Amygdala (tissue), 56 donors: ENCODE results near the gene RNASEH2B.

ENCODE experiments used
- DNase-seq, 56 donors: peaks; one replicate each; lab custom pipeline; 2025; lab: John Stamatoyannopoulos, UW

Gene RNASEH2B, protein sequence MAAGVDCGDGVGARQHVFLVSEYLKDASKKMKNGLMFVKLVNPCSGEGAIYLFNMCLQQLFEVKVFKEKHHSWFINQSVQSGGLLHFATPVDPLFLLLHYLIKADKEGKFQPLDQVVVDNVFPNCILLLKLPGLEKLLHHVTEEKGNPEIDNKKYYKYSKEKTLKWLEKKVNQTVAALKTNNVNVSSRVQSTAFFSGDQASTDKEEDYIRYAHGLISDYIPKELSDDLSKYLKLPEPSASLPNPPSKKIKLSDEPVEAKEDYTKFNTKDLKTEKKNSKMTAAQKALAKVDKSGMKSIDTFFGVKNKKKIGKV

GRCh38 chr13:50909605-50910484 lies at the start of gene RNASEH2B:
Gene RNASEH2B (plus strand): TSS chr13:50909791. CDS start chr13:50910077, 286 bp downstream.
- peak in 48 of 56 donors; percentile 9 to 79 (median 54) for DNase-seq

DNA sequence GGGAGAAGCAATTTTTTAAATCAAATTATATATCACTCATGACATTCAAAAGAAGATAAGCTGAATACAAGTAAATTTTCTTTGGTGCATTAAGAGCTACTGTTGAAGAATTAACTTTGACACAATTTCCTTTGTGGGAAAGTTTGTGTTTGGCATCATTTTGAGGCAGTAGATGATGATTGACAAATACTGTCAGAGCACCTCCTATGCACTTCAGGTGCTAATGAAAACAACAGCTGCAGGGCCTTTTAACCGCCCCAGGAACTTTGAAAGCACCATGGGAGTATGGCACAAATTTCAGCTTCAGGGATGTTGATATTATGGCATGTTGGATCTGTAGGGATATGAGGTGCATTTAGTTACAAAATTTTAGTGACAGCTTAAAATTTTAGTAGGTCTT lies 45.1 kb upstream of the RNASEH2B start:
- no peak for DNase-seq

DNA sequence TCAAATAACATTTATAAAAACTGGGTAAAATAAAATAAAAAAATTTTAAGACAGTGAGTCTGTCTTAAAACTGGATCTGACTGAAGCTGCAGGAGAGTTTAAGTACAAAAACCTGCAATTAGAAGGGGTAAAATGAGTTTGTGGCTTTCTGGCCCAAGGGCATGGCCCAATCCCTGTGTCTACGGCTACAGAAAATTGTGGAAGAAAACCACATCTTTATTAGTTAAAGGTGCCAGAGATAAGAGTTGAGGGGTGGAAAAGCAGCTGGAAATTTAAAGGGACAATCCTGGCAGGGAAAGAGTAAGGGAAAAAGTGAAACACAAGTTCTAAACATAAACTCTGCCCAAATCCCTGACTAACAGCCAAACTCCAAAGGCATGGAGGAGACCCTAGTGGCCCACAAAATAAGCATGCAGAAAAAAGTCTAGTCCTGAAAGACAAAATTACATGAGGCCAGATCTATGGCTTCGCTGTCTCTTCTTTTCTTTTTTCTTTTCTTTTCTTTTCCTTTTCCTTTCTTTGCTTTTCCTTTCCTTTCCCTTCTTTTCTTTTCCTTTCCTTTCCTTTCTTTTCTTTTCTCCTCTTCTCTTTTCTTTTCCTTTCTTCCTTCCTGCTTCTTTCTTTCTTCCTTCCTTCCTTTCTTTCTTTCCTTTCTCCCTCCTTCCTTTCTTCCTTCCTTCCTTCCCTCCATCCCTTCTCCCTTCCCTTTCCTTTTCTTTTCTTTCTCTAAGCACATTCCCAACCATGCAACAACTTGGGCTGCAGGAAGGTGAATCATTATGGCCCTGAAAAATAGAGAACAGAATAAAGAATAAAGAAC lies 42.6 kb upstream of the RNASEH2B start:
- no peak for DNase-seq

- DNase-seq: no peak
Observed at GRCh38 chr13:50867637-50867945, 42.0 kb upstream of the RNASEH2B start.

GRCh38 chr13:50871405-50871804 lies 38.2 kb upstream of the RNASEH2B start:
- no peak for DNase-seq

- DNase-seq: peak in 1 of 56 donors; percentile 3
Observed at GRCh38 chr13:50873467-50873866, 36.1 kb upstream of the RNASEH2B start.

DNA sequence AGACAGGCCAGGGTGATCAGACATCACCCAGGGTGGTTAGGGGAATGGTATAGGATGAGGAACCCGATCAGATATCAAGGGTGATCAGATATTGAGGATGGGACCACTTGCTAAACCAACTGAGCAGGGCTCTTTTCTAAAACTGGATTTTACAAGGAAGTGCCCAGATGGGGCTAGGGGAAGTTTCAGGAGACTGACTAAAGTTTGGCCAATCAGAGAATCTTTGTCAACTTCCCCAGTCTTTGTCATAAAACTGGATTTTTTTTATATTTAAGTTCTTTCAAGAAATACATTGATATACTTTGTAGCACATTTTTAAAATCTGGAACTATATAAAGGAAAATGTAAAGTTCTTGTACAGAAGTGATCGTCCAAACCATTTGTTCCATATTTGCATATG lies 35.6 kb upstream of the RNASEH2B start:
- DNase-seq: no peak

GRCh38 chr13:50882816-50883435 lies 26.7 kb upstream of the RNASEH2B start:
- no peak for DNase-seq

DNA sequence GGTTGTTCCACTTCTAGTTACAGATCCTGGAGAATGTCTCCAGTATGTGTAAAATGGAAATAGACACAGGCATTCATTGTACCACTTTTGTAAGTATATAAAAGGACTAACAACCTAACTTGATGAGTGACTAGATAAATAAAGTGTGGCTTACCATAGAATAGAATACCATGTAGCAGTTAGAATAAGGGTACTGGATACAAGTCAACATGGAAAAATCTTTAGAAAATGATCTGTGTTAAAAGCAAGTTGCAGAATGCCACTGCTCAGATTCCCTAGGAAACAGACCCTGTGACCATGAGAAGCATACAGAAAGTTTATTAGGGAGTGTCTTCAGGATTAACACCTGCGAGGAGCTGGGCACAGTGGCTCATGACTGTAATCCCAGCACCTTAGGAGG lies 25.9 kb upstream of the RNASEH2B start:
- DNase-seq: no peak

DNA sequence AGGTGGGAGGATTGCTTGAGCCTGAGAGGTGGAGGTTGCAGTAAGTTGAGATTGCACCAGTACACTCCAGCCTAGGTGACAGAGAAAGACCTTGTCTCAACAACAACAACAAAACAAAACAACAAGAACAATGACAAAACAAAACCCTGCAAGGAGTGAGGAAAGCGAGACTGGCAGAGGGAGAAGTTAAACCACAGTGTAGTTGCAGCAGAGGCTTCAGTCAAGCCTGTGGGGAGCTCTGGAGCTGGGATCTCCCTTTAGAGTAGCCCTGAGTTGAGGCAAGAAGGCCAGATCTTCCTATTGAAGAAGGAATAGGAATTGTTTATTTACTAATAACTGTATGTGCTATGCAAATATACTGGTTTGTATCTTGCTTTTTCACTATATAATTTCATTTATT lies 25.3 kb upstream of the RNASEH2B start:
- no peak for DNase-seq

DNA sequence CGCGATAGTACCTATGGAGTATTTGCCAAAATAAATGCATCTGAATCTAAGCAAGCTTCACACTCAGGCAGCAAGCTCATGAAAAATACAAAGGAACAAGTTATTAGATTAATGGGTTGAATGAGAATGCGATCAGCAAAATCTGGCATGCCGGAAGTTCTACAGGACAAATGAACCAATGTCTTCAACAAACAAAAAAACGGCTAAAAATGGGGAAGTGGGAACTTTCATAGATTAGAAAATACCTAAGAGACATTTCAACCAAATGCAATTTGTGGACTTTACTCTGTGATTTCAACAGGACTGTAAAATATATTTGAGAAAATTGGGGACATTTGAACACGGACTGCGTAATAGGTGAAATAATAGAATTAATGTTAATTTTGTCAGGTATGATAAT lies 22.4 kb upstream of the RNASEH2B start:
- no peak for DNase-seq

- no peak for DNase-seq
Observed at GRCh38 chr13:50888362-50888761, 21.2 kb upstream of the RNASEH2B start.

- DNase-seq: no peak
Observed at GRCh38 chr13:50889317-50889716, 20.3 kb upstream of the RNASEH2B start.

GRCh38 chr13:50891206-50891605 lies 18.4 kb upstream of the RNASEH2B start:
- no peak for DNase-seq

GRCh38 chr13:50892210-50892944 lies 17.2 kb upstream of the RNASEH2B start:
- DNase-seq: no peak

DNA sequence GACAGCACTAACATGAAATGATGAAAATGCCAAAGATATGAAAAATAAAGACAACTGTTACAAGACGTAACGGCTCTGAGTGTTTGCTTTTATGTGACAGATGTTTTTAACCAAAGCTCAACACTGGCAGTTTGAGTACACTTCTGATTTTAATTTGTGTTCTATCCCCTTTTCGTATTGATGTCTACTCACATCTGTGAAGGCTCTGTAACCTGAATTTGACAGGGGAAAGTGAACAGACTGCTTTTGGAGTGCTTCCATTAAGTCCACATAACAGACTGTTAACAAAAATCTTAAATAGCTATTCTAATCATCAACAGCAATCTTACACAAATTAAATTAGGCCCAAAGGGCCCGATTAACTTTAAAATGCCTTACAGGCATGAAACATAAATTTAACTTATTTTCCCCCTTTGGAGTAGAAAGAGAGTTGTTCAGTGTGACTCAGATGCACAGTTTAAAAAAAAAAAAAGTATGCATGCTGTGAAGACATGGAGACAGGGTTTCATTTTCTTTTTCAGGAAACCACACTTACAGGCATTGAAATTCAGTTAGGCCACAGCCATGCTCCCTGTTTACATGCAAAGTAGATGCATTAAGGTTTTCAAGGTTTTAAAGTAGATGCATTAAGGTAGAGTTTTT lies 16.3 kb upstream of the RNASEH2B start:
- DNase-seq: no peak

GRCh38 chr13:50894012-50894411 lies 15.6 kb upstream of the RNASEH2B start:
- no peak for DNase-seq

DNA sequence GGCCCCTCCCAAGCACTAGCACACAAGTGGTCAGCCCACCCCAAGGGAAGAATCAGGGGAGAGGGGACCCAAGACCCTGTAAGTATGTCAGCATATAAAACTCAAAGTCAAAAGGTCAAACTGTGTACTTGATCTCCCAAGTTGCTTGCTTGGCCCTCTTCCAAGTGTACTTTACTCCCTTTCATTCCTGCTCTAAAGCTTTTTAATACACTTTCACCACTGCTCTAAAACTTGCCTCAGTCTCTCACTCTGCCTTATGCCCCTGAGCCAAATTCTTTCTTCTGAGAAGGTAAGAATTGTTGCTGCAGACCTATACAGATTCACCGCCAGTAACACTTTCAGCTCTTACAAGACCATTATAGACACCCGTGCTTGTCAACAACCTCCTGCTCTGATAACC lies 15.1 kb upstream of the RNASEH2B start:
- DNase-seq: no peak

DNA sequence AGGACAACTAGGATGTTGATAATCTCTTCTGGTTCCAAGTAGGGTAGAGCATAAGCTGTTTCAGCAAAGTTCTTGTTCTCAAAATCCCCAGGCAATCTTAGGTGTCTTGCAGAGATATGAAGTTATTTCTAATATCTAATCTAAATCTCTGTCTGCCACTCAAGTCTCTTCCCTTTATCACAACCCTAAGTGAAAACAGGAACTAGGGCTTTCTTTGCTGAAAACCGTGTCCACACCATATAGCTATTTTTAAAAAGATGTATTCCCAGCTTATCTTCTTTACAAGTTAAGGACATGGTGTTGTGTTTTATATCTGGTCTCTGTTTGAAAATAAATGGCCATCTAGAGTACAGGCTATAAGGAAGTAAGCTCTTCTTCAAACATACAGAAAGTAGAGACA lies 11.3 kb upstream of the RNASEH2B start:
- no peak for DNase-seq
